Right cardiac atrium (tissue), 5 donors: ENCODE results near the gene CRY1. TPM values are rescaled to one million over a fixed set of nuclear protein-coding genes. Genes with fewer than 3 reads are reported as not detected.

Source experiments
- ATAC-seq, 2 donors: fragments of 200-7000 bp; cut with Tn5 transposase; one replicate each; pipeline versions ENCODE4 v1.8.0 to v1.9.1; 2020; ENCODE audit warnings: moderate library complexity in 2 of 2, mild to moderate bottlenecking in 1 of 2
- DNase-seq, 3 donors: peaks; one replicate each; pipeline ENCODE4 v3.0.0-alpha.2; 2020
- H3K27ac ChIP-seq: one replicate; pipeline ENCODE4 v1.5.1; 2013; ENCODE audit warnings: mild to moderate bottlenecking, low read length, control low read depth, moderate library complexity
- H3K27me3 ChIP-seq: one replicate; pipeline ENCODE4 v1.6.1; 2013; ENCODE audit not compliant: control insufficient read depth, insufficient read depth
- H3K4me1 ChIP-seq: one replicate; pipeline ENCODE4 v1.6.1; 2013; ENCODE audit warnings: low read length; ENCODE audit not compliant: control insufficient read depth, insufficient read depth
- H3K4me3 ChIP-seq: one replicate; pipeline ENCODE4 v1.5.1; 2013; ENCODE audit warnings: low read length, control low read depth
- H3K9me3 ChIP-seq: one replicate; pipeline ENCODE4 v1.6.1; 2013; ENCODE audit warnings: low read length; ENCODE audit not compliant: control insufficient read depth
- WGBS: extraction: QIAGEN DNeasy Blood & Tissue Kit; methylation state at CpG from one replicate; pipeline ENCODE4 v1.1.7; 2013; 5-methylcytosine and 5-hydroxymethylcytosine counted together
- intact Hi-C, 4 donors: fragments of 100-400 bp; cut with DNase I; formaldehyde crosslinking; loops; one replicate each; pipeline versions ENCODE4 v1.11.0 to v1.14.0; 2022 to 2023
- polyA plus RNA-seq: library from polyadenylated mRNA; stranded (reverse); fragments of 200-250 nt; gene quantifications from one replicate; pipeline ENCODE4 v1.2.3, GENCODE V29; 2013
- total RNA-seq, 4 donors: library from RNA; stranded (reverse); fragmentation: NEBNext Ultra II Directional; extraction: Animal tissue kit (Norgen Biotek cat#: 25700); gene quantifications; one replicate each; pipeline ENCODE4 v1.2.1, GENCODE V29; 2021
- donor health status: healthy with polysubstance abuse.
- donor health status: DM: no; HTN: yes; CAD: no.
- donor health status: DM: no; HTN: no; CAD: no.
- donor health status: DM: no; HTN: yes; CAD: no; lungs with severe emphysema.
- donor health status: DM: yes; HTN: yes; CAD: no.

CRY1 gene
- total and polyA plus RNA-seq, 5 donors = 6.9 to 26.8 (median 12.8) TPM

DNA sequence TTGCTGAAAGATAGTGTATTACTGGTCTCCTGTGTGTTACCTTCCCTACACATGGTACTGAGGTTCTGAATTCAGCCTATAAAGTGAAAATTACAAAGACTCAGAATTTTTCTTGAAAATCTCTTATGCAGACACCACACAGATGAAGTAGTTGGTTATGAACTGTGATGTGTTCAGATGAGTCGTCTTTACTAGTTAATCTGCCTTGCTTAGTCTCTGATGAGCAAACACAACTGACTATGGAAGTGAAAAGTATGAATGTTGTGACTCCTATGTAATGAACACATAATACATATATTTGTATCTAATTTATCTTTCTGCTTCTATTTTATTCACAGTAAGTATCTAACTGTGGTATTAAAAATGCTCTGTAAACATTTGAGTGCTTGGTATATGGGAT lies 111.1 kb downstream of the CRY1 start:
- Histone ChIP-seq H3K4me1 (peaks cover 12% of the 10 kb centered on the region), H3K27me3 (no peaks in the 10 kb centered on the region), H3K4me3 (no peak overlapping the region), H3K9me3 (no peaks in the 10 kb centered on the region), H3K27ac (no peak overlapping the region)
- intact Hi-C loops = loop anchor here in 1 of 4 donors (10.0 kb wide), 1 partner anchor 113 kb away; the partner anchor contains the start of gene CRY1
- ATAC-seq (no peak), DNase-seq (no peak)
- 77% methylated on average over 1 of the region's 1 CpG for WGBS

DNA sequence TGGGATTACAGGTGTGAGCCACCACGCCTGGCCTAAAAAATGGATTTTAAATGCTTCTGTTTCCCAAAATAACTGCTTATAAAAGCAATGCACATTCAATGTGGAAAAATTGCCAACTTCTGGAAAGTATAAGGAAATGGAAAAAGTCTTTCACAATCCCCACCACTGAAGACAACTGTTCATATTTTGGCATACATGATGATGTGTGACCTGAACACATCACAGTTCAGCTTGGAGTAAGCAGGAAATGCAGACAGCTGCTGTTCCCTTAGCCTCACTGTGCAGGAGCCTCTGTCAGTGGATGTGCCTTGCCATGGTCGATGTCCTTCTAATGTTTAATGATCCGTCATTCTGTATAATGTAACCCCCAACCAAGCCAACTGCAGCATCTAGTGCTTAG lies 111.6 kb downstream of the CRY1 start:
- Histone ChIP-seq H3K27ac (no peak overlapping the region), H3K4me1 (peaks cover 12% of the 10 kb centered on the region), H3K9me3 (no peaks in the 10 kb centered on the region), H3K4me3 (no peak overlapping the region), H3K27me3 (no peaks in the 10 kb centered on the region)
- 83% methylated on average over 3 of the region's 3 CpGs for WGBS
- DNase-seq = no peak
- no peak for ATAC-seq
- intact Hi-C loops = loop anchor here in 1 of 4 donors (10.0 kb wide), 1 partner anchor 113 kb away; the partner anchor contains the start of gene CRY1

DNA sequence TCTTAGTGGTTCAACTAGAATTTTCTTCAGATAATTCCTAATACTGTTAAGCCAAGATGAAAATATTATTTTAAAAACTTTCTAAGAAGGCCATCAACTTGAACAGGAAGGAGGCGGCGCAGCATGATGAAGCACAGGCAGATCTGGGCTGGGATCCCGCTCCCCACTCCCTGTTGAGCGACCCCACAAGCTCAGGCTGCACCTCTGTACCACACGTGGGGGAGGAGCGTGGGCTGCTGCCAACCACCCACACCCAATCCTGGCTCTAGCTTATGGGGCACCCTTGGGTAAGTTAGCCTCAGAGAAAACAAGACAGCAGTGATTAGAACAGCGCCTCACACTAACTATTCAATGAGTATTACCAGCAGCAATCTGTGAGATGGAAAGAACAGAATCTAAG lies 112.4 kb downstream of the CRY1 start:
- Histone ChIP-seq H3K27me3 (no peaks in the 10 kb centered on the region), H3K27ac (no peak overlapping the region), H3K4me3 (no peak overlapping the region), H3K9me3 (no peaks in the 10 kb centered on the region), H3K4me1 (peaks cover 11% of the 10 kb centered on the region)
- DNase-seq (peak in 2 of 3 donors; percentile 28 to 65), ATAC-seq (peak in 1 of 2 donors; percentile 18)
- intact Hi-C loops = loop anchor here in 1 of 4 donors (10.0 kb wide), 1 partner anchor 114 kb away; the partner anchor contains the start of gene CRY1
- 72% methylated on average over 7 of the region's 7 CpGs for WGBS

DNA sequence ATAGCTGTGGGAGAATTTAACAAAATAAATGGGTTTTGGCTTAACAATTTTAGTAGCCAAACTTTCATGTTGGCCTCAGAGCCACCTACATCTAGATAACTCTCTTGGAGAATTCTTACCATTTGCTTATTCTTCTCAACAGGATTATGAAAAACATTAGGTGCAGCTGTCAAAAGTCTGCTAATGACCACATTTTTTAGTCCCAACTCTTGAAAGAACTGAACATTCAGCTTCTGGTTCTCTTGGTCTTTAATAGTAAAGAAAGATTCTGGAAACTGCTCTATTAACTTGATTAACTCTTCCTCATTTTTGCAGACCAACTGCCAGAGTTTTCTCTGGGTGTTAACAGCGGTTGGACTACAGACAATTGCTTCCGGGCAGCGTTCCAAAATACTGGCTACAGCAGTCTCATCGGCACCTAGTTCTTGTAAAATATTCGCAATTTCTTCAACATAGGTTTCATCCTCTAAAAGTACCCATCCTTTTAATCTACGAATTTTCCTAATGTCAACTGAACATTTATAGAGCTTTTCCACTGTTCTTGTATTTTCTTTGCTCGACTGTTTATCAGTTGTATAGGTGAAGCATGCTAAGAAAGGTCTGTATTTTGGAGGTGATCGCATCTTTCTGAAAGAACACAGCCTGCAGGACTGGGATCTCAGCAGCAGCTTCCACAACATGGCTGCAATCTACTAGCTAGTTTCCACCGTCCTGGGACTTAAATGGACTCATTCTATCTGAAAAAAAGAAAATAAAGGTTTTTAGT lies 115.1 kb downstream of the CRY1 start:
- Histone ChIP-seq H3K4me1 (peaks cover 5% of the 10 kb centered on the region), H3K9me3 (no peaks in the 10 kb centered on the region), H3K4me3 (no peak overlapping the region), H3K27ac (peak overlapping the region; percentile 50), H3K27me3 (no peaks in the 10 kb centered on the region)
- peak; percentile 50 to 66 for ATAC-seq
- DNase-seq = peak; percentile 73 to 89 (median 79)
- intact Hi-C loops = no loop called here
- WGBS = 20% methylated on average over 9 of the region's 9 CpGs

DNA sequence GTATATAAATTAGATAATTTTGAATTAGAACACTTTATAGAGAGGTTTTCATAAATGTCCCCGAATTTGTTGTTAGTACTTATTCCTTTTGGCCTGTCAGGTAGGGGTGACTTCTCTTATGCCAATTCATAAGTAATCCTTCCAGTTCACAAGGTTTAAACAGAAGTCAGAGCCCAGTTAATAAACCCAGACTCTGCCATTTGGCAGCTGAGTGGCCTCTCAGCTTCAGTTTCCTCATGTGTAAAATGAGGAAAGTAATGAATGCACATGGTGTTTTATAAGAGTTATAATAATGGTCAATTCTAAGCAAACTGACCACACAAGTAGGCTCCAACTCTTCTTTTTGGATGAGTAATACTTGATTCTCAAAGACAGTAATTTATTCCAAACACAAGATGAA lies 116.7 kb downstream of the CRY1 start:
- peak; percentile 10 to 13 for ATAC-seq
- intact Hi-C loops = no loop called here
- 72% methylated on average over 1 of the region's 1 CpG for WGBS
- H3K27ac ChIP-seq = peak overlapping the region; percentile 61
- no peaks in the 10 kb centered on the region for H3K9me3 ChIP-seq
- DNase-seq = no peak
- no peak overlapping the region for H3K4me3 ChIP-seq
- H3K27me3 ChIP-seq = no peaks in the 10 kb centered on the region
- H3K4me1 ChIP-seq = peaks cover 2% of the 10 kb centered on the region

DNA sequence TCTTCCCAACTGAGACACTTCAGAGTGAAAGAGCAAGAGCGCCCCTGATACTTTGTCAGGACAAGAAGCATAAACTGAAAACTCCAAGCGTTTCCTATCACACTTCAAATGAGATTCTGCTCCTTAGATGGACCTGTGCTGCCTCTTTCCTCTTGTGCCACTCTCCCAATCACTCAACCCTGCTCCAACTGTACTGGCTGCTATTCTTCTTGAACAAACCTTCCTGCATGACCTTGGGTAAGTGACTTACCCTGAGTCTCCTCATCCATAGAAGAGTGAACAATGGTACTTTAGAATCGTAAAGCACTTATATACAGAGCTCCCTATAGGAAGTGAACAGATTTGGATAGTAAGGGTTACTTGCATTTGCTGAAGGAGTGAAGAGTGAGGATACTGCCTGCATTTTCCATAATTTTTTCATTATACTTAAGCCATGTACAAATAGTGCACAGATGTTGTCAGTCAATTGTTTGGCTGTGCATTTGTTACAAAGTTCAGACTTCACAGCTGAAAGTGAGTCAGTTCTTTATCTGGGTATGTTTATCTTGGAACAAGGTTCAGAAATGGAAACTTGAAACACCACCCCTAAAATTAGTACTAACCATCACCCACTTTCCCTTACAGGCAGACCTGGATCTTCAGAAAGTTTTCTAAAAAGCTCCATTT lies 117.2 kb downstream of the CRY1 start:
- H3K27me3 ChIP-seq = no peaks in the 10 kb centered on the region
- 77% methylated on average over 3 of the region's 3 CpGs for WGBS
- peaks cover 2% of the 10 kb centered on the region for H3K4me1 ChIP-seq
- peak overlapping the region; percentile 90 for H3K27ac ChIP-seq
- no peaks in the 10 kb centered on the region for H3K9me3 ChIP-seq
- intact Hi-C loops = no loop called here
- DNase-seq = no peak
- no peak overlapping the region for H3K4me3 ChIP-seq
- ATAC-seq = peak; percentile 69 to 82

DNA sequence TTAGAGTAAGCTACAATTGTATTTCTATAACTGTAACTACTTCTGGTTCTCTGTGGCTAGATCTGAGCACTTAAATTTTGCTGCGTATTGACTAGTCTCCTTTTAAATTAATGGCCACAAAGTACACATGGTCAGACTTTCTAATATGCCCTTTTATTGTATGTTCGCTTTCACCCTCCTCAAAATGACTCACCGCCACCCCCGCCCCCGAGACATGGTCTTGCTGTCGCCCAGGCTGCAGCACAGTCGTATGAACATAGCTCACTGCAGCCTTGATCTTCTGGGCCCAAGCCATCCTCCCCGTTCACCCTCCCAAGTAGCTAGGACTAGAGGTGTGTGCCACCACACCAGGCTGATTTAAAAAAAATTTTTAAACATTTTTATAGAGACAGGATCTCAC lies 118.3 kb downstream of the CRY1 start:
- ATAC-seq (no peak), DNase-seq (no peak)
- 93% methylated on average over 8 of the region's 8 CpGs for WGBS
- no peak overlapping the region for H3K4me3 ChIP-seq
- H3K27ac ChIP-seq = no peak overlapping the region
- intact Hi-C loops = no loop called here
- no peaks in the 10 kb centered on the region for H3K9me3 ChIP-seq
- no peaks in the 10 kb centered on the region for H3K27me3 ChIP-seq
- H3K4me1 ChIP-seq = peaks cover 2% of the 10 kb centered on the region

DNA sequence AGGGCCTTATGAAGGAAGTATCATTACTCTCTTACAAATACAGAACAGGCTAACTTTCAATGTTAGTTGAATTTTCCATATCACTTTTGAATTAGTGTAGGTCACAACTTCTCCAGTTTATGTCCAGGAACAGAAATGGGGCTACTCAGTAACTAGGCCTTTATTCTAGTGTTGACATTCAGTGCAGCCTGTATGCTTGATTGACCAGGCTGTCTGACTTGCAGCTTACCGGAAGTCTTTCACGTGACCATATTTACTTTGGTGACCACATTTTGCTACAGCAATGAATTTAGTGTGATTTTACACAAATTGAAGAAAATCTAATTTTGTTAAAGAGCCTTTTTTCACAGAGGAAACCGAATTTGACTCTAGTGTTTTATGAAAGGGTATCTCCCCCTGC lies 118.8 kb downstream of the CRY1 start:
- no peak overlapping the region for H3K4me3 ChIP-seq
- no peaks in the 10 kb centered on the region for H3K9me3 ChIP-seq
- H3K27me3 ChIP-seq = no peaks in the 10 kb centered on the region
- H3K27ac ChIP-seq = no peak overlapping the region
- intact Hi-C loops = no loop called here
- ATAC-seq = no peak
- peaks cover 2% of the 10 kb centered on the region for H3K4me1 ChIP-seq
- 82% methylated on average over 3 of the region's 3 CpGs for WGBS
- no peak for DNase-seq

DNA sequence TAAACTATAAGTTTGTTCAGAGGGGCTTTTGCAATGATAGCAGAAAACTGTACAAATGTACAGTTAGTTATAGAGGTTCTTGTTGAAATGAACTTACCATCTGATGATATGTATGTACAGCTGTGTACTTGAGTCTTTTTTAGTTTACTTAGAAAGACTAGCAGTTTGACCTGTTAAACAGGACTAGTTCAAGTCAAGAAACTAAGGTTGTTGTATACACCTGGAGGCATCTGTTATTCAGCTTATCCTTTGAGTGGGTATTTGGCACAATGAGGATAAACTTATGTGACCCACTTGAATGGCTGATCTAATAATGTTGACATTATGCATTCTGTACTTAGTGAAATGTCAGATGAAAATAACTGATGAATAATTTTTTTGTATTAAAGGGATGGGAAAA lies 119.8 kb downstream of the CRY1 start:
- peaks cover 2% of the 10 kb centered on the region for H3K4me1 ChIP-seq
- no peak for ATAC-seq
- no peaks in the 10 kb centered on the region for H3K9me3 ChIP-seq
- no peaks in the 10 kb centered on the region for H3K27me3 ChIP-seq
- no peak for DNase-seq
- H3K4me3 ChIP-seq = no peak overlapping the region
- intact Hi-C loops = no loop called here
- H3K27ac ChIP-seq = no peak overlapping the region

DNA sequence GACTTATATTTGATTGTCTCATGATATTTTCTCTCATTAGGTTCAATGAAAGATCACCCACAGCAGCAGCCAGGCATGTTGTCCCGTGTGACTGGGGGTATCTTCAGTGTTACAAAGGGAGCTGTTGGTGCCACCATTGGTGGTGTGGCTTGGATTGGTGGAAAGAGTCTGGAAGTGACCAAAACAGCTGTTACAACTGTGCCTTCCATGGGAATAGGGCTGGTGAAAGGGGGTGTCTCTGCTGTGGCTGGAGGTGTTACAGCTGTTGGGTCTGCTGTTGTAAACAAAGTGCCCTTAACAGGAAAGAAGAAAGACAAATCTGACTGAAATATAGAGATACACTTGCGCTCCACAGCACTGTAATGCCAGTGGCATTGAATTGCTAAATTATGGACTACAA lies 122.3 kb downstream of the CRY1 start:
- Histone ChIP-seq H3K4me1 (peaks cover 2% of the 10 kb centered on the region), H3K27ac (no peak overlapping the region), H3K4me3 (no peak overlapping the region), H3K9me3 (no peaks in the 10 kb centered on the region), H3K27me3 (no peaks in the 10 kb centered on the region)
- ATAC-seq (no peak), DNase-seq (no peak)
- 95% methylated on average over 2 of the region's 2 CpGs for WGBS
- intact Hi-C loops = no loop called here

DNA sequence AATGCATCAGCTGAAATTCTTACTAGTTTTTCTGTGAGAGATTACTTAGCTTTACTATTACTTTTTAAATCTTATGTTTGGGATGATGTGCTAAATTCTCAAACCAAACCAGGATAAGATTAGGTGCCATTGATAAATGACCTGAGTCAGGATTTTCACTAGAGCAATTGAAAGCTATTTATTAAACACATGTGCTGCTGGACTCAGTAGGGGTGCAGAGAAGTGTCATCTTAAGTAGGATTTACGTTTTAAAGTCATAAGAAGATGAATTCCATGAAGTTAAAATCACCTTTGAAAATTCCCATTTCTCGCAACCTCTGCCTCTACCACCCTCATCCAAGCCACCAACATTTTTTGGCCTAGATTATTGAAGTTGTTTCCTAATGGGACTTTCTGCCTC lies 128.8 kb downstream of the CRY1 start:
- 77% methylated on average over 2 of the region's 2 CpGs for WGBS
- DNase-seq (no peak), ATAC-seq (no peak)
- Histone ChIP-seq H3K27ac (no peak overlapping the region), H3K4me3 (no peak overlapping the region), H3K4me1 (peaks cover 1% of the 10 kb centered on the region), H3K27me3 (no peaks in the 10 kb centered on the region), H3K9me3 (no peaks in the 10 kb centered on the region)
- intact Hi-C loops = no loop called here
